NT2/D1 (cell line): ENCODE data around the gene CLCN6.

ENCODE experiments used
- DNase-seq: peaks from one replicate; pipeline ENCODE4 v3.0.0-alpha.2; 2011; ENCODE audit warnings: low read depth, low spot score
- H3K27me3 ChIP-seq: 2 replicates; pipeline ENCODE4 v1.6.0; 2011; ENCODE audit warnings: mild to moderate bottlenecking; ENCODE audit not compliant: insufficient read length, insufficient read depth
- H3K36me3 ChIP-seq: 2 replicates; pipeline ENCODE4 v1.6.1; 2011; ENCODE audit warnings: mild to moderate bottlenecking, low read length, mixed read lengths; ENCODE audit not compliant: insufficient read depth, insufficient read length
- H3K4me1 ChIP-seq: 2 replicates; pipeline ENCODE4 v1.5.1; 2011; ENCODE audit not compliant: insufficient read depth, insufficient read length
- H3K4me3 ChIP-seq: 2 replicates; pipeline ENCODE4 v1.5.1; 2011; ENCODE audit warnings: low read depth; ENCODE audit not compliant: insufficient read length
- H3K9ac ChIP-seq: 2 replicates; pipeline ENCODE4 v1.6.0; 2011; ENCODE audit warnings: low read depth; ENCODE audit not compliant: insufficient read length
- H3K9me3 ChIP-seq: 2 replicates; pipeline ENCODE4 v1.5.1; 2011; ENCODE audit warnings: mild to moderate bottlenecking, low read length; ENCODE audit not compliant: insufficient read depth
- SUZ12 ChIP-seq: IDR thresholded peaks from 2 replicates; pipeline ENCODE4 v1.6.1; 2011; ENCODE audit not compliant: insufficient read length, insufficient read depth; ENCODE audit errors: extremely low read depth
- YY1 ChIP-seq: IDR thresholded peaks from 2 replicates; pipeline ENCODE4 v1.6.1; 2011; ENCODE audit not compliant: insufficient read length, insufficient read depth
- ZNF274 ChIP-seq: IDR thresholded peaks from 2 replicates; pipeline ENCODE4 v1.6.1; 2011; ENCODE audit warnings: mild to moderate bottlenecking, low read depth, low read length

Gene CLCN6

DNA sequence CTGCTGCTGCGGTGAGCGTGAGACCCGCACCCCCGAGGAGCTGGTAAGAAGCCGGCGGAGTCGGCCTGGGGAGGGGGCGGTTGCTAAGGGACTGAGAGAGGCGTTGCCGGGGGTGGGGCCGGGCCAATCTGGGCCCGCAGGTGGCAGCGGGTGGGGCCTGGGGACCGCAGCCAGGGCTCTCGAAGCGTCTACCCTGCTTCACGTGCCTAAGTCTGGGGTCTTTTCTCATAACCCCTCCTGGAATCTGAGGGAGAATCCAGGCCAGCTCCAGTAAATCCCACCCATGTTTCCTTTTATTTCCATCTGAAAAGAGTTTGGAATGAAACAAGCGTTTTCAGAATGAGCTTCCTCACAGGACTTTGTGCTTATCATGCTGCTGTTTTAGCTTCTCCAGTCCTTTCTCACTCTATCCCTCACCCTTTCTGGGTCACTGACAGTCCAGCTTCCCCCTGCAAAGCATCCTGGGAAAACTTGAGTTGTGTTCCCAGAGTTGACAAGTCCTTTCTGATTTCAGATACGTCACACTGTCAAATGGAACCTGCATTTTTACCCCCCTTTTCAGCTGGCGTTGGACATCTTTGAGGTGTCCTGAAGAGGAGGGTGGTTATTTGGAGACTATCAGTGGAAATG, 431 bp downstream of the CLCN6 start:
- TF ChIP-seq SUZ12 (no peak), ZNF274 (no peak), YY1 (no peak)
- Histone ChIP-seq H3K9ac (peak overlapping the region; percentile 89), H3K9me3 (no peaks in the 10 kb centered on the region), H3K4me1 (peaks cover 9% of the 10 kb centered on the region), H3K4me3 (peak overlapping the region; percentile 73), H3K36me3 (peaks cover 37% of the 10 kb centered on the region), H3K27me3 (no peaks in the 10 kb centered on the region)
- DNase-seq: no peak

DNA sequence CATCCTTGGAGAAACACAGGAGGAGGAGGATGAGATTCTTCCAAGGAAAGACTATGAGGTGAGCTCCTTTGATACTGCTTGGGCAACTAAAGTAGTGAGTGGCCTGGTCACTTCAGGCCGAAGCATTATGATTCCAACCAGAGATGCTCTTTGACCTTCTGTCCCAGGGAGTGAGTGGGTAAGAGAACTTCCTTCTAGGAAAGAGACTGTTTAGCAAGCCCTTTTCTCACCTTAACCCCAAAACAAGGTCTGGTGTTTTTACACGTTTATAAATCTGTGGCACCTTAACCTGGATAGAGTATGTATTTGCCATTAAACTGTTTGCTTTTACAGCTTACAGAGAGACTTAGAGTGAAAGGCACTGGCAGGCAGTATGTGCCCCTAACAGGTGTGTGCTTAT, 1.1 kb downstream of the CLCN6 start:
- Histone ChIP-seq H3K9ac (peak overlapping the region; percentile 66), H3K36me3 (peaks cover 44% of the 10 kb centered on the region), H3K4me3 (peak overlapping the region; percentile 73), H3K4me1 (peaks cover 9% of the 10 kb centered on the region), H3K9me3 (no peaks in the 10 kb centered on the region), H3K27me3 (no peaks in the 10 kb centered on the region)
- DNase-seq: no peak
- no peak for TF ChIP-seq YY1
- no peak for TF ChIP-seq SUZ12
- no peak for TF ChIP-seq ZNF274

DNA sequence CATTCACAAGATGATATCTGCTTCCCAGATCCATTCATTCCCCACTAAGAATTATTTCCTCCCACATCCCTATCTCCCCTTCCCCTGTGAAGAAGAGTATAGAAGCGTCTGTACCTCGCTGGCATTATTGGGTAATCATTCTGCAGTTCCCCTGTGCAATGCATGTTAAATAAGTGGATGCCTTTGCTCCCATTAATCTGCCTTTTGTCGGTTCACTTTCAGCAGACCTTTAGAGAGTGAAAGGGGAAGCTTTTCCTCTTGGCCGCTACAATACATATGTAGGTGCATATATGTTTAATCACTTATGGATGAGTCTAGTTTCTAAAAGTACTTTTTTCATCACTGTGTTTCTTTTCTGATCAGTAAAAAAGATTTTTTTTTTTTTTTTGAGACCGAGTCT, 7.0 kb downstream of the CLCN6 start:
- no peak for DNase-seq
- Histone ChIP-seq H3K4me3 (no peak overlapping the region), H3K4me1 (no peaks in the 10 kb centered on the region), H3K9ac (no peak overlapping the region), H3K27me3 (no peaks in the 10 kb centered on the region), H3K9me3 (no peaks in the 10 kb centered on the region), H3K36me3 (peaks cover 66% of the 10 kb centered on the region)
- TF ChIP-seq YY1 (no peak), SUZ12 (no peak), ZNF274 (no peak)

- no peak for DNase-seq
- TF ChIP-seq ZNF274: no peak
- no peak for TF ChIP-seq SUZ12
- no peak for TF ChIP-seq YY1
- Histone ChIP-seq H3K36me3 (peaks cover 58% of the 10 kb centered on the region), H3K9me3 (no peaks in the 10 kb centered on the region), H3K4me3 (no peak overlapping the region), H3K9ac (no peak overlapping the region), H3K4me1 (no peaks in the 10 kb centered on the region), H3K27me3 (no peaks in the 10 kb centered on the region)
Observed at GRCh38 chr1:11817192-11817591, 11.2 kb downstream of the CLCN6 start.

DNA sequence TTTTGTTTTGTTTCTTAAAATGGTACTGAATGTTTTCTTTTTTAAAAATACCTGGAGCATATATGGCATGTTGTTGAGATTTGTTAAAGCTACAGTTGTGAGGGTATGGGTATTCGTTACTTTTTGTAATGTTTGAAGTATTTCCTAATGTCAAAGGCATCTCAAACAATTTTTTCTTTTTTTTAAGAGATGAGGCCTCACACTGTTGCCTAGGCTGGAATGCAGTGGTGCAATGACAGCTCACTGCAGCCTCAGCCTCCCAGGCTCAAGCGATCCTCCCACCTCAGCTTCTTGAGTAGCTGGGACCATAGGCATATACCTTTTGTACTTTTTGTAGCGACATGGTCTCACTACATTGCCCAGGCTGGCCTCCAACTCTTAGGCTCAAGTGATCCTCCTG, 16.1 kb downstream of the CLCN6 start:
- Histone ChIP-seq H3K27me3 (no peaks in the 10 kb centered on the region), H3K36me3 (peaks cover 78% of the 10 kb centered on the region), H3K4me1 (no peaks in the 10 kb centered on the region), H3K4me3 (no peak overlapping the region), H3K9me3 (no peaks in the 10 kb centered on the region), H3K9ac (no peak overlapping the region)
- DNase-seq: no peak
- TF ChIP-seq YY1 (no peak), ZNF274 (no peak), SUZ12 (no peak)

- Histone ChIP-seq H3K27me3 (no peaks in the 10 kb centered on the region), H3K9me3 (no peaks in the 10 kb centered on the region), H3K36me3 (peaks cover 79% of the 10 kb centered on the region), H3K4me1 (no peaks in the 10 kb centered on the region), H3K9ac (no peak overlapping the region), H3K4me3 (no peak overlapping the region)
- TF ChIP-seq SUZ12 (no peak), YY1 (no peak), ZNF274 (no peak)
- DNase-seq: no peak
Observed at GRCh38 chr1:11823366-11824137, 17.6 kb downstream of the CLCN6 start.

GRCh38 chr1:11825131-11825530, 19.1 kb downstream of the CLCN6 start:
- DNase-seq: no peak
- Histone ChIP-seq H3K9me3 (no peaks in the 10 kb centered on the region), H3K27me3 (no peaks in the 10 kb centered on the region), H3K9ac (no peak overlapping the region), H3K4me3 (no peak overlapping the region), H3K36me3 (peaks cover 79% of the 10 kb centered on the region), H3K4me1 (no peaks in the 10 kb centered on the region)
- TF ChIP-seq ZNF274: no peak
- TF ChIP-seq SUZ12: no peak
- TF ChIP-seq YY1: no peak

DNA sequence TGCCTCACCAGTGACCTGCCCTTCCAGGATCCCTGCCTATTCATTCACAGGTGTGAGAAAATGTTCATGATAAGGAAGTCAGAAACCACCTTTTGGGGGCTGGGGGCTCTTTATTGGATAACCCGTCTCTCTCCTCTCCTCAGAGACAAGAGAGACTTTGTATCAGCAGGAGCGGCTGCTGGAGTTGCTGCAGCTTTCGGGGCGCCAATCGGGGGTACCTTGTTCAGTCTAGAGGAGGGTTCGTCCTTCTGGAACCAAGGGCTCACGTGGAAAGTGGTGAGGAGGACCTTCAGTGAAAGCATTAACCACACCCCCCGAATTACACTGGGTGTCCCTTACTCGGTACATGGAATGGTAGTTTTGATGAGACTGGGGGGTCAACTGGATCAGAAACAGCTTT, 21.0 kb downstream of the CLCN6 start:
- no peak overlapping the region for H3K9ac ChIP-seq

More for the DNA sequence above, 21.0 kb downstream of the CLCN6 start:
- Histone ChIP-seq H3K27me3 (no peaks in the 10 kb centered on the region), H3K36me3 (peaks cover 87% of the 10 kb centered on the region), H3K9me3 (no peaks in the 10 kb centered on the region), H3K4me3 (no peak overlapping the region), H3K4me1 (no peaks in the 10 kb centered on the region)
- TF ChIP-seq SUZ12 (no peak), ZNF274 (no peak), YY1 (no peak)
- DNase-seq: no peak
